Astrocyte (in vitro differentiated cells and primary cell): ENCODE results near the gene CNTNAP2. TPM values are rescaled to one million over a fixed set of nuclear protein-coding genes. Genes with fewer than 3 reads are reported as not detected.

Experiments
- DNase-seq: peaks from one replicate; pipeline ENCODE4 v3.0.0-alpha.2; 2010; ENCODE audit warnings: low read depth
- FAIRE-seq: peaks from 2 replicates; lab custom pipeline; 2011; peaks lifted over from hg19 to GRCh38; lab: Jason Lieb, UNC
- H2AFZ ChIP-seq: 2 replicates; pipeline ENCODE4 v1.6.0; 2012; ENCODE audit warnings: low read depth, low read length, inconsistent platforms
- H3K27ac ChIP-seq: 2 replicates; pipeline ENCODE4 v1.5.1; 2011; ENCODE audit warnings: low read depth, low read length, inconsistent platforms
- H3K27me3 ChIP-seq: 2 replicates; pipeline ENCODE4 v1.6.0; 2011; ENCODE audit warnings: low read length, inconsistent platforms; ENCODE audit not compliant: insufficient read depth
- H3K36me3 ChIP-seq: 2 replicates; pipeline ENCODE4 v1.5.1; 2011; ENCODE audit warnings: low read length, inconsistent platforms; ENCODE audit not compliant: insufficient read depth
- H3K4me1 ChIP-seq: 2 replicates; pipeline ENCODE4 v1.5.1; 2011; ENCODE audit warnings: low read length, inconsistent platforms; ENCODE audit not compliant: insufficient read depth
- H3K4me2 ChIP-seq: 2 replicates; pipeline ENCODE4 v1.6.0; 2012; ENCODE audit warnings: low read length, inconsistent platforms
- H3K4me3 ChIP-seq: 2 replicates; pipeline ENCODE4 v1.5.1; 2011; ENCODE audit warnings: low read depth, mild to moderate bottlenecking, low read length, inconsistent platforms; ENCODE audit not compliant: insufficient read depth
- H3K79me2 ChIP-seq: 2 replicates; pipeline ENCODE4 v1.6.0; 2012; ENCODE audit warnings: mild to moderate bottlenecking, low read length, inconsistent platforms; ENCODE audit not compliant: insufficient read depth
- H3K9ac ChIP-seq: 2 replicates; pipeline ENCODE4 v1.6.0; 2012; ENCODE audit warnings: mild to moderate bottlenecking, low read length, inconsistent platforms
- H3K9me3 ChIP-seq: 2 replicates; pipeline ENCODE4 v1.5.1; 2012; ENCODE audit warnings: low read depth, mild to moderate bottlenecking, low read length, inconsistent platforms; ENCODE audit not compliant: insufficient read depth
- H4K20me1 ChIP-seq: 2 replicates; pipeline ENCODE4 v1.6.0; 2012; ENCODE audit warnings: low read length, inconsistent platforms; ENCODE audit not compliant: insufficient read depth
- H3K27ac Mint-ChIP-seq: one replicate; pipeline ENCODE4 v1.8.0; 2021; ENCODE audit warnings: mild to moderate bottlenecking, mixed read lengths; ENCODE audit not compliant: unreplicated experiment
- H3K27me3 Mint-ChIP-seq: one replicate; pipeline ENCODE4 v1.8.0; 2021; ENCODE audit warnings: low read depth, mixed read lengths; ENCODE audit not compliant: unreplicated experiment
- H3K36me3 Mint-ChIP-seq: one replicate; pipeline ENCODE4 v1.8.0; 2021; ENCODE audit warnings: low read depth, mixed read lengths; ENCODE audit not compliant: unreplicated experiment
- H3K4me1 Mint-ChIP-seq: one replicate; pipeline ENCODE4 v1.8.0; 2021; ENCODE audit warnings: low read depth, mixed read lengths; ENCODE audit not compliant: unreplicated experiment
- H3K4me3 Mint-ChIP-seq: one replicate; pipeline ENCODE4 v1.8.0; 2021; ENCODE audit warnings: mild to moderate bottlenecking, moderate library complexity, mixed read lengths; ENCODE audit not compliant: unreplicated experiment
- H3K9me3 Mint-ChIP-seq: one replicate; pipeline ENCODE4 v1.8.0; 2021; ENCODE audit warnings: mild to moderate bottlenecking, mixed read lengths; ENCODE audit not compliant: unreplicated experiment
- CTCF ChIP-seq: IDR thresholded peaks from 2 replicates; pipeline ENCODE4 v1.5.1; 2011; ENCODE audit warnings: low read depth, mild to moderate bottlenecking, inconsistent platforms, low read length, moderate library complexity; ENCODE audit not compliant: insufficient read depth
- EZH2 ChIP-seq: IDR thresholded peaks from 2 replicates; pipeline ENCODE4 v1.6.1; 2012; ENCODE audit warnings: mild to moderate bottlenecking, low read length, inconsistent platforms; ENCODE audit not compliant: insufficient read depth
- total RNA-seq: library from RNA; stranded (reverse); gene quantifications from 2 replicates; pipeline ENCODE4 v1.2.1, GENCODE V29; 2021

Gene CNTNAP2
- total RNA-seq, 1 donor from 2014 or later, result 20.0 TPM

GRCh38 chr7:148129023-148129422 is 2012.4 kb downstream of the CNTNAP2 start:
- H2AFZ ChIP-seq, result no peak overlapping the region
- no peak overlapping the region for H3K4me3 ChIP-seq
- Mint-ChIP-seq H3K27ac (no peak overlapping the region), H3K36me3 (no peaks in the 10 kb centered on the region), H3K4me1 (no peaks in the 10 kb centered on the region), H3K27me3 (no peaks in the 10 kb centered on the region), H3K4me3 (no peak overlapping the region), H3K9me3 (no peaks in the 10 kb centered on the region)
- no peak overlapping the region for H3K4me2 ChIP-seq
- no peaks in the 10 kb centered on the region for H3K79me2 ChIP-seq
- H3K9me3 ChIP-seq, result no peaks in the 10 kb centered on the region
- H3K27ac ChIP-seq, result no peak overlapping the region
- H3K27me3 ChIP-seq, result no peaks in the 10 kb centered on the region
- DNase-seq (no peak), FAIRE-seq (no peak)
- no peaks in the 10 kb centered on the region for H4K20me1 ChIP-seq
- H3K4me1 ChIP-seq, result no peaks in the 10 kb centered on the region
- H3K9ac ChIP-seq, result no peak overlapping the region
- no peaks in the 10 kb centered on the region for H3K36me3 ChIP-seq
- TF ChIP-seq CTCF, result no peak
- TF ChIP-seq EZH2, result no peak

DNA sequence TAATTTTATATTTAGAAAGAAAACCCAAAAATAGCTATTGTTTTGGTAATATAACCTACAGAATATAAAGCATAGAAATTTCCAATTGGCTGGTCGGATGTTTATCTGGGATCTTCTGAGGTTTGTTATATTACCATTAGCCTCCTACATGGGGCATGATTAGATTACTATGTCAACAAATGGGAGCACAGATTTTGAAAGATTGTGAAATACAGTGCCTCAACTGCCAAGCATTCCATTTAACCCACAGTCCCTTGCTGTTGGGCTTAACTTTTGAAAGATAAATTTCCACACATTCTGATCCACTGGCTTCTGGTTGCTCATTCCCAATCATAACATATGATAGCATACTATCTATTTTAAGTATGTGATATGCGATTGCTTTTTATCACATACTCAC is 2018.5 kb downstream of the CNTNAP2 start:
- Mint-ChIP-seq H3K27me3 (no peaks in the 10 kb centered on the region), H3K9me3 (peaks cover 4% of the 10 kb centered on the region), H3K4me1 (peaks cover 3% of the 10 kb centered on the region), H3K27ac (no peak overlapping the region), H3K36me3 (no peaks in the 10 kb centered on the region), H3K4me3 (no peak overlapping the region)
- Histone ChIP-seq H3K4me1 (no peaks in the 10 kb centered on the region), H4K20me1 (no peaks in the 10 kb centered on the region), H3K27me3 (no peaks in the 10 kb centered on the region), H3K9ac (no peak overlapping the region), H3K27ac (no peak overlapping the region), H3K36me3 (no peaks in the 10 kb centered on the region), H3K79me2 (no peaks in the 10 kb centered on the region), H3K4me3 (no peak overlapping the region), H3K9me3 (no peaks in the 10 kb centered on the region), H2AFZ (no peak overlapping the region), H3K4me2 (no peak overlapping the region)
- TF ChIP-seq CTCF (no peak), EZH2 (no peak)
- DNase-seq, result no peak
- no peak for FAIRE-seq

GRCh38 chr7:148135997-148136396 is 2019.4 kb downstream of the CNTNAP2 start:
- Histone ChIP-seq H4K20me1 (no peaks in the 10 kb centered on the region), H3K9ac (no peak overlapping the region), H3K36me3 (no peaks in the 10 kb centered on the region), H2AFZ (no peak overlapping the region), H3K4me1 (no peaks in the 10 kb centered on the region), H3K9me3 (no peaks in the 10 kb centered on the region), H3K79me2 (no peaks in the 10 kb centered on the region), H3K27me3 (no peaks in the 10 kb centered on the region), H3K27ac (no peak overlapping the region), H3K4me2 (no peak overlapping the region), H3K4me3 (no peak overlapping the region)
- Mint-ChIP-seq H3K27me3 (no peaks in the 10 kb centered on the region), H3K4me1 (peaks cover 3% of the 10 kb centered on the region), H3K4me3 (no peak overlapping the region), H3K27ac (no peak overlapping the region), H3K9me3 (peaks cover 5% of the 10 kb centered on the region), H3K36me3 (no peaks in the 10 kb centered on the region)
- FAIRE-seq (no peak), DNase-seq (no peak)
- no peak for TF ChIP-seq CTCF
- TF ChIP-seq EZH2, result no peak
